Natural killer cell (primary cell): Measurements from ENCODE around the gene SAMD11. TPM values are rescaled to one million over a fixed set of nuclear protein-coding genes. Genes with fewer than 3 reads are reported as not detected.

ENCODE experiments used
- ATAC-seq, 3 donors: fragments of 150-1000 bp in 2 of 3; fragments of 200-7000 bp in 1 of 3; cut with Tn5 transposase; 1 replicate in 1 of 3; 2 replicates in 2 of 3; pipeline ENCODE4 v1.10.0; 2021; ENCODE audit warnings: mild to moderate bottlenecking in 2 of 3, moderate library complexity in 2 of 3
- DNase-seq, 2 donors: peaks; one replicate each; pipeline versions ENCODE4 v3.0.0 to v3.0.0-alpha.2; 2013 to 2021; ENCODE audit warnings: mixed read lengths in 1 of 2
- H3K27ac ChIP-seq: one replicate; pipeline ENCODE4 v1.5.1; 2013; ENCODE audit warnings: mild to moderate bottlenecking, low read length
- H3K27me3 ChIP-seq: one replicate; pipeline ENCODE4 v1.6.1; 2013; ENCODE audit warnings: low read length; ENCODE audit not compliant: control insufficient read depth, insufficient read depth
- H3K36me3 ChIP-seq: one replicate; pipeline ENCODE4 v1.6.1; 2013; ENCODE audit warnings: low read length; ENCODE audit not compliant: control insufficient read depth, insufficient read depth
- H3K4me1 ChIP-seq: one replicate; pipeline ENCODE4 v1.6.1; 2013; ENCODE audit warnings: low read length; ENCODE audit not compliant: control insufficient read depth, insufficient read depth
- H3K4me3 ChIP-seq: one replicate; pipeline ENCODE4 v1.5.1; 2013; ENCODE audit warnings: low read length
- H3K9me3 ChIP-seq: one replicate; pipeline ENCODE4 v1.6.1; 2013; ENCODE audit warnings: low read length; ENCODE audit not compliant: control insufficient read depth, insufficient read depth
- H3K27ac Mint-ChIP-seq, 2 donors: one replicate each; pipeline ENCODE4 v1.8.0; 2022; ENCODE audit warnings: mild to moderate bottlenecking in 2 of 2, mixed read lengths in 2 of 2, moderate library complexity in 1 of 2
- H3K27me3 Mint-ChIP-seq, 2 donors: one replicate each; pipeline ENCODE4 v1.8.0; 2022; ENCODE audit warnings: low read depth in 2 of 2, mixed read lengths in 2 of 2
- H3K36me3 Mint-ChIP-seq: one replicate; pipeline ENCODE4 v1.8.0; 2022; ENCODE audit warnings: mixed read lengths
- H3K4me1 Mint-ChIP-seq, 2 donors: one replicate each; pipeline ENCODE4 v1.8.0; 2022; ENCODE audit warnings: mixed read lengths in 2 of 2
- H3K4me3 Mint-ChIP-seq: one replicate; pipeline ENCODE4 v1.8.0; 2022; ENCODE audit warnings: mild to moderate bottlenecking, moderate library complexity, mixed read lengths
- H3K9me3 Mint-ChIP-seq, 2 donors: one replicate each; pipeline ENCODE4 v1.8.0; 2022; ENCODE audit warnings: mixed read lengths in 2 of 2
- CTCF ChIP-seq: fragments of 200-600 bp; IDR thresholded peaks from one replicate; pipeline ENCODE4 v1.8.0; 2022; ENCODE audit warnings: antibody characterized with exemption
- WGBS: methylation state at CpG from one replicate; pipeline ENCODE4 v1.1.7; 2013; ENCODE audit warnings: missing lambda C conversion rate; ENCODE audit not compliant: insufficient coverage; 5-methylcytosine and 5-hydroxymethylcytosine counted together
- intact Hi-C: fragments of 100-400 bp; cut with micrococcal nuclease; formaldehyde crosslinking; loops from one replicate; pipeline ENCODE4 v1.14.2; 2022
- total RNA-seq, 4 donors: library from RNA; stranded (reverse); fragments of 120-200 nt in 1 of 4; gene quantifications; one replicate each; pipeline versions ENCODE4 v1.2.3 to v1.2.4, GENCODE V29; 2013 to 2022

SAMD11 gene
- total RNA-seq, 3 donors from 2014 or later (not counting 1 experiment from before 2014, with no cell fraction given), result not detected

- Histone ChIP-seq H3K27ac (no peak overlapping the region), H3K4me1 (peaks cover 9% of the 10 kb centered on the region), H3K4me3 (no peak overlapping the region), H3K36me3 (no peaks in the 10 kb centered on the region), H3K27me3 (peaks cover 12% of the 10 kb centered on the region), H3K9me3 (no peaks in the 10 kb centered on the region)
- Mint-ChIP-seq H3K9me3 (no peaks in the 10 kb centered on the region), H3K4me1 (peaks cover 0 to 5% of the 10 kb centered on the region in 2 donors), H3K36me3 (no peaks in the 10 kb centered on the region), H3K27me3 (peaks cover 40 to 41% of the 10 kb centered on the region in 2 donors), H3K27ac (no peak overlapping the region), H3K4me3 (no peak overlapping the region)
- ATAC-seq (no peak), DNase-seq (no peak)
- intact Hi-C loops, result no loop called here
- WGBS, result 60% methylated on average over 3 of the region's 7 CpGs
- no peak for TF ChIP-seq CTCF
Measured at GRCh38 chr1:992362-992761, 68.6 kb downstream of the SAMD11 start.

- Histone ChIP-seq H3K27ac (no peak overlapping the region), H3K27me3 (peaks cover 23% of the 10 kb centered on the region), H3K9me3 (no peaks in the 10 kb centered on the region), H3K4me3 (no peak overlapping the region), H3K4me1 (peaks cover 12% of the 10 kb centered on the region), H3K36me3 (no peaks in the 10 kb centered on the region)
- Mint-ChIP-seq H3K27me3 (peaks cover 32 to 40% of the 10 kb centered on the region in 2 donors), H3K4me3 (no peak overlapping the region), H3K4me1 (peaks cover 0 to 5% of the 10 kb centered on the region in 2 donors), H3K9me3 (no peaks in the 10 kb centered on the region), H3K36me3 (no peaks in the 10 kb centered on the region), H3K27ac (no peak overlapping the region)
- ATAC-seq (no peak), DNase-seq (no peak)
- intact Hi-C loops, result no loop called here
- TF ChIP-seq CTCF, result no peak
- WGBS, result 78% methylated on average over 15 of the region's 15 CpGs
Measured at GRCh38 chr1:993379-993995, 69.8 kb downstream of the SAMD11 start.

Other genes starting within 250 kb of the SAMD11 start
- gene OR4F16, start 237.3 kb upstream of the SAMD11 start, total RNA-seq, result not detected
- 10 to 100 TPM; 61.4 to 66.0 (median 61.8) TPM for gene NOC2L, start 35.3 kb downstream of the SAMD11 start, total RNA-seq
- 10 to 100 TPM; 17.8 to 33.5 (median 22.4) TPM for gene KLHL17, start 36.7 kb downstream of the SAMD11 start, total RNA-seq
- 1 to 10 TPM; 1.3 to 1.9 (median 1.3) TPM for gene PLEKHN1, start 42.6 kb downstream of the SAMD11 start, total RNA-seq
- not detected for gene PERM1, start 58.2 kb downstream of the SAMD11 start, total RNA-seq
- gene HES4, start 76.2 kb downstream of the SAMD11 start, total RNA-seq, result 10 to 100 TPM; 15.4 to 35.5 (median 28.9) TPM
- 10 to 100 TPM; 17.0 to 56.9 (median 50.2) TPM for gene ISG15, start 89.6 kb downstream of the SAMD11 start, total RNA-seq
- gene AGRN, start 96.2 kb downstream of the SAMD11 start, total RNA-seq, result 1 to 10 TPM; 4.1 to 5.0 (median 4.6) TPM
- gene RNF223, start 150.4 kb downstream of the SAMD11 start, total RNA-seq, result not detected
- gene C1orf159, start 192.2 kb downstream of the SAMD11 start, total RNA-seq, result 10 to 100 TPM; 19.6 to 25.1 (median 21.5) TPM
- 1 to 10 TPM in 2 of 3 donors, under 1 TPM in 1; 0.23 to 1.7 (median 1.7) TPM for gene TTLL10, start 250.0 kb downstream of the SAMD11 start, total RNA-seq